Activated naive CD8-positive, alpha-beta T cell treated with anti-CD3 and anti-CD28 coated beads, Interleukin-2, amount 10 ng/mL, durations not matched to agents 7 days and 5 days (primary cell): ENCODE measurements around the gene INSC. TPM values are rescaled to one million over a fixed set of nuclear protein-coding genes. Genes with fewer than 3 reads are reported as not detected.

ENCODE experiments used
- ATAC-seq: fragments of 150-1000 bp; cut with Tn5 transposase; one replicate; pipeline ENCODE4 v1.10.0; 2021; ENCODE audit warnings: low read depth, moderate library complexity
- POLR2A ChIA-PET: fragments of 350-600 bp; sonication (Branson Sonifier 250); formaldehyde crosslinking; loops from one replicate; lab custom pipeline; 2021; ENCODE audit warnings: antibody characterized with exemption; lab: Charles Lee
- DNase-seq: peaks from one replicate; pipeline ENCODE4 v3.0.0; 2021
- H3K27ac Mint-ChIP-seq: one replicate; pipeline ENCODE4 v1.8.0; 2022; ENCODE audit warnings: mild to moderate bottlenecking, mixed read lengths
- H3K27me3 Mint-ChIP-seq: one replicate; pipeline ENCODE4 v1.8.0; 2022; ENCODE audit warnings: mild to moderate bottlenecking, moderate library complexity, mixed read lengths
- H3K36me3 Mint-ChIP-seq: one replicate; pipeline ENCODE4 v1.8.0; 2021; ENCODE audit warnings: mild to moderate bottlenecking, mixed read lengths
- H3K4me1 Mint-ChIP-seq: one replicate; pipeline ENCODE4 v1.8.0; 2021; ENCODE audit warnings: mixed read lengths
- H3K4me3 Mint-ChIP-seq: one replicate; pipeline ENCODE4 v1.8.0; 2022; ENCODE audit warnings: mild to moderate bottlenecking, moderate library complexity, mixed read lengths
- H3K9me3 Mint-ChIP-seq: one replicate; pipeline ENCODE4 v1.8.0; 2021; ENCODE audit warnings: mixed read lengths
- total RNA-seq, 2 experiments: library from RNA; stranded (reverse); gene quantifications; one replicate each; pipeline ENCODE4 v1.2.3, GENCODE V29; 2021

INSC gene
- total RNA-seq, 2 experiments from 2014 or later, result 0.23 TPM; not detected in 1

DNA sequence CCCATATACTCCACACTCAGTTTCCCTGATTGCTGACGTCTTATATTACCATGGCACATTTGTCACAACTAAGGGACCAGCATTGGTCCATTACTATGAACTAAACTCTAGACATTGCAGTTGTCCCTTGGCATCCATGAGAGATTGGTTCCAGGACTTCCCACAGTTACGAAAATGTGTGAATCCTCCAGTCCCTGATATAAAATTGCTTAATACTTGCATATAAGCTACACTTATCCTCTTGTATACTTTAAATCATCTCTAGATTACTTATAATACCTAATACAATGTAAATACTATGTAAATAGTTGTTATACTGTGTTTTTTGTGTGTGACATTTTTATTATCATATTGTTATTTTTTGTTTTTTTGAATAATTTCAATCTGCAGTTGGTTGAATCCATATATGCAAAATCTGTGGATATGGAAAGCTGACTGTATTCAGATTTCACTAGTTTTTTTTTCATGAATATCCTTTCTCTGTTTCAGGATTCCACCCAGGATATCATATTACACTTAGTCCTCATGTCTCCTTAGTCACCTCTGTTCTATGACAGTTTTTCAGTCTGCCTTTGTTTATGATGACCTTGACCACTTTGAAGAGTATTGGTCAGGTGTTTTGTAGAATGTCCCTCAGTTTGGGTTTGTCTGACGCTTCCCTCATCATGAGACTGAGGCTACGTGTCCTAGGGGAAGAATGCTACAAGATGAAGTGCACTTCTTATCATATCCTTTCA, 55.3 kb downstream of the INSC start:
- no peaks in the 10 kb centered on the region for H3K9me3 Mint-ChIP-seq
- no peaks in the 10 kb centered on the region for H3K4me1 Mint-ChIP-seq
- ATAC-seq (no peak), DNase-seq (no peak)
- H3K4me3 Mint-ChIP-seq, result no peak overlapping the region
- no peak overlapping the region for H3K27ac Mint-ChIP-seq
- POLR2A ChIA-PET, result no interaction called here
- H3K36me3 Mint-ChIP-seq, result no peaks in the 10 kb centered on the region
- H3K27me3 Mint-ChIP-seq, result peaks cover 21% of the 10 kb centered on the region

DNA sequence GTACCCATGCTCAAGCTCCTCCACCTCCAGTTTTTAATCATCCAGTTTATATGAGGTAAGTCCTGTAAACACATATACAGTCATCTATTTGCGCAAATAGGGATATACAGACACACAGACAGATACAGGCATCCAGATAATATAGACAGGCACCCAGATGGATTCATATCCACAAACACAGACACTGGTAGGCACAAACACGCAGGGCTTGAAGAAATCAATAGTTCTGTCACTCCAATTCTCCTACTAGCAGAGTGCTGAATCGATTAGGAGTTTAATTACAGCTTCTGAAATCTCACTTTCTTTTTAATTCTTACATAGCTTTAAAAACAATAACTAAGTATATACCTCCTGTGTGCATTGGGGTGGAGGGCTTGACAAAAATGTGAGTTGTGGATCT, 56.0 kb downstream of the INSC start:
- peaks cover 23% of the 10 kb centered on the region for H3K27me3 Mint-ChIP-seq
- H3K4me1 Mint-ChIP-seq, result no peaks in the 10 kb centered on the region
- POLR2A ChIA-PET, result no interaction called here
- no peak overlapping the region for H3K4me3 Mint-ChIP-seq
- DNase-seq (no peak), ATAC-seq (no peak)
- H3K9me3 Mint-ChIP-seq, result no peaks in the 10 kb centered on the region
- no peaks in the 10 kb centered on the region for H3K36me3 Mint-ChIP-seq
- H3K27ac Mint-ChIP-seq, result no peak overlapping the region

DNA sequence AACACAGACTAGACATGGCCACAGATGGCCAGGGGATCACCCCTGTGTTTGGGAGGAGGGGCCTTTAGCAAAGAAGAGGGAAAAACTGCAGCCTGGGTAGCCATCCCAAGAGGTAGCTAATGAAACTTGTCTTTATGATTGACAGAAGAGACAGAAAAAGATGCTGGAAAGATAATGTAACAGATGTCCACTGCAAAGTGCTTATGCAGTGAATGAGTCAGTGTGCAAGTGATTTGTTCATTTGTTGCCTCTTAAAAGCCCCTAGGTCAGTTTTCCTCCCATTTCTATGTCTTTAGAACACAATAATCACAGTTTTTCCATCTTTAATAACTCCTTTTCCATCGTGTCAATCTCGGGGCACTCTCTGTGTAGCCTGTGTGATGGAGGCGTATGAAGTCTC, 57.2 kb downstream of the INSC start:
- DNase-seq, result no peak
- Mint-ChIP-seq H3K4me3 (no peak overlapping the region), H3K4me1 (no peaks in the 10 kb centered on the region), H3K27me3 (peaks cover 23% of the 10 kb centered on the region), H3K9me3 (no peaks in the 10 kb centered on the region), H3K36me3 (no peaks in the 10 kb centered on the region), H3K27ac (no peak overlapping the region)
- POLR2A ChIA-PET, result no interaction called here
- no peak for ATAC-seq

DNA sequence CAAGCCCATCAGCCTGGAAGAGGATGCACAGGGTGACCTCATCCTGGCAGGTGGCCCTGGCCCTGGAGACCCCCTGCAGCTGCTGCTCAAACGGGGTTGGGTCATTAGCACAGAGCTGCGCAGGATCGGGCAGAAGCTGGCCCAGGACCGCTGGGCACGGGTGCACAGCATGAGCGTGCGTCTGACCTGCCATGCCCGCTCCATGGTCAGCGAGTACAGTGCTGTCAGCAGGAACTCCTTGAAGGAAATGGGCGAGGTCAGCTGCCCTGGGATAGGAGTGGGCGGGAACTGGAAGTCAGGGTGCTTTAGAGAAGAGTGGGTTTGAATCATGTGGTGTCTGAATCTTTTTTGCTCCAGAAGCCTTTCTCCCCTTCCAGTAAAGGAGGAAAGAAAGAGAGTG, 61.1 kb downstream of the INSC start:
- Mint-ChIP-seq H3K36me3 (no peaks in the 10 kb centered on the region), H3K4me1 (no peaks in the 10 kb centered on the region)

DNA sequence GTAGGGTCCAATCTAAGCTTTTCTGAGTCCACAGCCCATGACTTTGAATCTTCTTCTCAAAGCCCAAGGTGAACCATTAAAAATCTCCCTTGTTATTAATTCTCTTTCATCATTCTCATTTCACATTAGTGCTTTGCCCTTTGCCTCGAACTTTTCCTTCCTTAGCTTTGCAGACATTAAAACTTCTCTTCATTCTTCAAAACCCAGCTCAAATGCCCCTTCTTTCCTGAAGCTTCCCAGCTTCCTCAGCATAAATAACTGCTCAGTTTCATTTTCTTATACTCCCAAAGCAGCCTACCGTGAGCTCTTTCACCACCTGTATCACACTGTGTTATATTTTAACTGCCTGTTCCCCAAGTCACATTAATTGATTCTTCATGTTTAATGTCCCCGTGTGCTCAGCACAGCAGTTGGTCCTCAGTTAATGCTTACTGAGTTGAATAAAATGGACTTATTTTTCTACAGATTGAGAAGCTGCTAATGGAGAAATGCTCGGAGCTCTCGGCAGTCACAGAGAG, 62.0 kb downstream of the INSC start:
- no peaks in the 10 kb centered on the region for H3K4me1 Mint-ChIP-seq
- H3K9me3 Mint-ChIP-seq, result no peaks in the 10 kb centered on the region
- DNase-seq (no peak), ATAC-seq (no peak)
- H3K27me3 Mint-ChIP-seq, result peaks cover 28% of the 10 kb centered on the region
- H3K27ac Mint-ChIP-seq, result no peak overlapping the region
- no peak overlapping the region for H3K4me3 Mint-ChIP-seq
- POLR2A ChIA-PET, result no interaction called here
- no peaks in the 10 kb centered on the region for H3K36me3 Mint-ChIP-seq

More for the DNA sequence above, 61.1 kb downstream of the INSC start:
- POLR2A ChIA-PET, result no interaction called here
- Mint-ChIP-seq H3K9me3 (no peaks in the 10 kb centered on the region), H3K27me3 (peaks cover 27% of the 10 kb centered on the region), H3K4me3 (no peak overlapping the region), H3K27ac (no peak overlapping the region)
- DNase-seq (no peak), ATAC-seq (no peak)

GRCh38 chr11:15177491-15177890, 62.8 kb downstream of the INSC start:
- Mint-ChIP-seq H3K27ac (no peak overlapping the region), H3K27me3 (peaks cover 28% of the 10 kb centered on the region), H3K36me3 (no peaks in the 10 kb centered on the region), H3K4me3 (no peak overlapping the region), H3K4me1 (no peaks in the 10 kb centered on the region), H3K9me3 (no peaks in the 10 kb centered on the region)
- DNase-seq, result no peak
- no peak for ATAC-seq
- POLR2A ChIA-PET, result no interaction called here

DNA sequence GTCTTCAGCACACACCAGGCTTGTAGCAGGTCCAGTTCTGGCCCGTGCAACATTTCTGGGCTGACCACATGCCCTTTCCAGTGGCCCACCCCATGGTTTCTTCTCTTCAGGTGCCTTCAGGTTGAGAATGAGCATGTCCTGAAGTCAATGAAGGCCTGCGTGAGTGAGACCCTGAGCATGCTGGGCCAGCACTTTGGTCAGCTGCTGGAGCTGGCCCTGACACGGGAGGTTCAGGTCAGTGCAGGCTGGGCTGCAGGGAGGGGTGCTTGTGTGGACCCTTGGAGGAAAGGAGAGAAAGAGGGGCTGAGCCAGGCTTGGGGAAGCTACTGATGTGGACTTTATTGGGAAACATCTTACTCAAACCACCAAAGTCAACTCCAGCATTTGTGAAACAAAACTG, 63.5 kb downstream of the INSC start:
- ATAC-seq (no peak), DNase-seq (no peak)
- no peaks in the 10 kb centered on the region for H3K4me1 Mint-ChIP-seq
- H3K36me3 Mint-ChIP-seq, result no peaks in the 10 kb centered on the region
- H3K4me3 Mint-ChIP-seq, result no peak overlapping the region
- no peaks in the 10 kb centered on the region for H3K9me3 Mint-ChIP-seq
- H3K27ac Mint-ChIP-seq, result no peak overlapping the region
- POLR2A ChIA-PET, result no interaction called here
- H3K27me3 Mint-ChIP-seq, result peaks cover 24% of the 10 kb centered on the region

DNA sequence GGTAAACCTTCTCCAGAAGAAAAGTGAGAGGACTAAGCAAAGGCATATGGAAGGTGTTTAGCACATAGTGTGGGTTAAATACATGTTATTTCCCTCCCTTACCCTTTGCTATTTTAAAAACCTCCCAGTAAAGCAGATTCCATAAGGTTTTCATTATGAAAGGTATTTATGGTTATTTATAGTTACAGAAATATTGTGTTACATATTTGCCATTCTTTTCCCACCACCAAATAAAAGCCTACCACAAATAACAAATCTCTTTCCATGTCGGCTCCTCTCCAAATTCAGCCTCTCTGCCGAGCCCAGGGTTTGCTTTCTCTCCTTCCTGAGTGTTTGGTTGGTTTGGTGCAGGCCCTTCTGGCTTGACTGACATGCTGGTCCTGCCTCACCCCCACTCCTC, 64.4 kb downstream of the INSC start:
- no peaks in the 10 kb centered on the region for H3K4me1 Mint-ChIP-seq
- H3K4me3 Mint-ChIP-seq, result no peak overlapping the region
- no peaks in the 10 kb centered on the region for H3K36me3 Mint-ChIP-seq
- no peaks in the 10 kb centered on the region for H3K9me3 Mint-ChIP-seq
- ATAC-seq (no peak), DNase-seq (no peak)
- peaks cover 20% of the 10 kb centered on the region for H3K27me3 Mint-ChIP-seq
- POLR2A ChIA-PET, result no interaction called here
- no peak overlapping the region for H3K27ac Mint-ChIP-seq

DNA sequence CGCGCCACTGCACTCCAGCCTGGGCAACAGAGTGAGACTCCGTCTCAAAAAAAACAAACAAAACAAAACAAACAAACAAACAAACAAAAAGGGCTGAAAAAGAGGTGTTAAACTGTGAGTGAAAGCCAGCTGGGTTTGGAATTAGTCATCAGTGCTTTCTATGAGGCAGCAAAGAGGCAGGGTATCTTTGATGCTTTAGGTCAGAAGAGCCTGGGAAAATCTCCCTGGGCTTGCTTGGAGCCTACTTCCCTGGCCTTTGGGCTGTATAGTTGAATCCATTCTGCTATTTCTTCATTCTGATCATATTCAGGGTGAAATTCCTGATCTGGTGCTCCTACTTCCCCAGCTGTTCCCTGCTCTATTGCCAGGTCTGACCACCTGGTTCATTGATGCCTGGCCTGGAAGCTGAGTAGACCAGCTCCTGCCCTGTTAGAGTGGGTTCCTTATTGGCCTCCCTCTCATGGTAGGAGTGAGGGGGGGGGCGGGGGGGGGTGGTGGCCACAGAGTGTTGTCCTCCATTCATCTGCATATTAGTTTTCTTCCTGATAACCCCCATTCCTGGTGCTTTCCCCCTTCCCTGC, 65.6 kb downstream of the INSC start:
- H3K27ac Mint-ChIP-seq, result no peak overlapping the region
- H3K9me3 Mint-ChIP-seq, result no peaks in the 10 kb centered on the region
- peaks cover 14% of the 10 kb centered on the region for H3K27me3 Mint-ChIP-seq
- DNase-seq (no peak), ATAC-seq (no peak)
- H3K4me3 Mint-ChIP-seq, result no peak overlapping the region
- POLR2A ChIA-PET, result no interaction called here
- H3K4me1 Mint-ChIP-seq, result no peaks in the 10 kb centered on the region
- H3K36me3 Mint-ChIP-seq, result no peaks in the 10 kb centered on the region

GRCh38 chr11:15182372-15182771, 67.6 kb downstream of the INSC start:
- ATAC-seq, result no peak
- H3K27ac Mint-ChIP-seq, result no peak overlapping the region
- peaks cover 19% of the 10 kb centered on the region for H3K27me3 Mint-ChIP-seq
- no peaks in the 10 kb centered on the region for H3K36me3 Mint-ChIP-seq
- H3K4me1 Mint-ChIP-seq, result no peaks in the 10 kb centered on the region
- DNase-seq, result no peak
- no peaks in the 10 kb centered on the region for H3K9me3 Mint-ChIP-seq
- H3K4me3 Mint-ChIP-seq, result no peak overlapping the region
- POLR2A ChIA-PET, result no interaction called here

- H3K4me3 Mint-ChIP-seq, result no peak overlapping the region
- no peaks in the 10 kb centered on the region for H3K36me3 Mint-ChIP-seq
- POLR2A ChIA-PET, result no interaction called here
- DNase-seq (no peak), ATAC-seq (no peak)
- H3K9me3 Mint-ChIP-seq, result no peaks in the 10 kb centered on the region
- H3K4me1 Mint-ChIP-seq, result no peaks in the 10 kb centered on the region
- peaks cover 30% of the 10 kb centered on the region for H3K27me3 Mint-ChIP-seq
- no peak overlapping the region for H3K27ac Mint-ChIP-seq
Measured at GRCh38 chr11:15185021-15185420, 70.3 kb downstream of the INSC start.

DNA sequence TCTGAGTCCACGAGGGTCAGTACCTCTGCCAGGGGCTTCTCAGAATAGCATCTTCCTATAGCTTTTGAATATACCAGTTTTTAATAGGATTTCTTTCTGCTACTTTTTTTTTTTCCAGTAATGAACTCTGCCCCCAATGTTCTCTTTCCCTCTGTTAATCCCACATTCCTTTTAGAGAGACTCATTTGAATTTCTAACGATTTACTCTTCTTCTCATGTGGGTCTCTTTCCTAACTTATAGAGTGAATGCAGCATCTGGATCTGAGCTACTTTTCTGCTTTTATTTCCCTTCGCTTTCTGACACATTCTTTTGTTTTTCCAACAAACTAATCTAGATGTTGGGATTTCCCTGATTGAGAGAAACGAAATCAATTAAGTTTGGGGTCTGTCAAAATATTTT, 71.4 kb downstream of the INSC start:
- no peak for DNase-seq
- Mint-ChIP-seq H3K27ac (no peak overlapping the region), H3K4me1 (no peaks in the 10 kb centered on the region), H3K4me3 (no peak overlapping the region), H3K9me3 (no peaks in the 10 kb centered on the region), H3K27me3 (peaks cover 30% of the 10 kb centered on the region), H3K36me3 (no peaks in the 10 kb centered on the region)
- POLR2A ChIA-PET, result no interaction called here
- no peak for ATAC-seq

DNA sequence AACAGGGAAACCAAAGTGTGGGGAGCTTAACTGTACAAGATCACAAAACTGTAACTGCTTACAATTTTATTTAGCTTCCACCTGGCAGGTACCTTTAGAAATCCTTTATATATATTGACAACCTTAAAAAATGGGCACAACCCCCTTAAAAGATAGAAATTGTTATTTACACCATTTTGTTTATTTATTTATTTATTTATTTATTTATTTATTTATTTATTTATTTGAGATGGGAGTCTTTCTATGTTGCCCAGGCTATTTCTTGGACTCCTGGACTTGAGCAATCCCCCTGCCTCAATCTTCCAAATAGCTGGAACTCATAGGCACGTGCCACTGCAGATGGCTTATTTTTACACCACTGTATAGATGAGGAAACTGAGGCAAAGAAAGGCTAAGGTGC, 74.5 kb downstream of the INSC start:
- H3K4me3 Mint-ChIP-seq, result no peak overlapping the region
- no peaks in the 10 kb centered on the region for H3K4me1 Mint-ChIP-seq
- POLR2A ChIA-PET, result no interaction called here
- H3K9me3 Mint-ChIP-seq, result no peaks in the 10 kb centered on the region
- DNase-seq (no peak), ATAC-seq (no peak)
- H3K36me3 Mint-ChIP-seq, result no peaks in the 10 kb centered on the region
- H3K27ac Mint-ChIP-seq, result no peak overlapping the region
- peaks cover 23% of the 10 kb centered on the region for H3K27me3 Mint-ChIP-seq

DNA sequence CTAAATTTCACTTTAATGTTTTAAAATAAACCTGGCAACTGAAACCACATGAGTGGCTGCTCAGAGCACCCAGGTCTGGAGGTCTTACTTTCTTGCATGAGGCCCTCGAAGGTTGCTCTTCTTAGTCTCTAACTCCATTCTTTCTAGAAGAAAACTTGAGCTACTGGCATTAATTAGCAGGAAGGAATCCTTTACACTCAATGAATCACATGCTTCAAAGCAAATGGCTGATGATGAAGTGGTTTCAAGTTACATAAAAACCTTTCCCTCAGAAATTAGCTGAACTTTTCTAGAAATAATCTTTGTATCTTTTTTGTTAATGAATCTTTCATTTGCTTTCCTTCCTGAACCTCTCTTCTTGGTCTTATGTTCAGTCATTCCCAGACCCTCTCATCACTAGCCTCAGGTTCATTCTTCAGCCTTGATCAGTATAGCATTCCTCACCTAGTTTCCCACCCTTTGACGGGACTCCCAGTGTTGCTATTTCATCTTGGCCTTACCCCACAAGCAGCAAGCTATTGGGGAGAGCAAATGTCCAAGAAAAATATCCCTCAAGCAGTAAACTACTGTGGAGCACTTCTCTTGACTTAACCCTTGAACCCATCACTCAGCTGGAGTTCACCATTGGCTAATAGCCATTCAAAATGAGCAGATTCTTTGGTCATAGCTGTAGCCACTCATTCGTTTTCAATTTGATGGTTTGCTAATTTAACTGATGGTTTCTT, 75.1 kb downstream of the INSC start:
- H3K4me3 Mint-ChIP-seq, result no peak overlapping the region
- no peaks in the 10 kb centered on the region for H3K36me3 Mint-ChIP-seq
- peaks cover 23% of the 10 kb centered on the region for H3K27me3 Mint-ChIP-seq
- no peak for ATAC-seq
- H3K4me1 Mint-ChIP-seq, result no peaks in the 10 kb centered on the region
- H3K27ac Mint-ChIP-seq, result no peak overlapping the region
- H3K9me3 Mint-ChIP-seq, result no peaks in the 10 kb centered on the region
- DNase-seq, result no peak
- POLR2A ChIA-PET, result no interaction called here
